Liver (tissue), 9 donors: Measurements from ENCODE around the gene DYNLL2. TPM values are rescaled to one million over a fixed set of nuclear protein-coding genes. Genes with fewer than 3 reads are reported as not detected.
A peak's percentile ranks its signal among the peaks of the same experiment; 100 is the strongest.

Experiments
- DNase-seq: peaks from one replicate; pipeline ENCODE4 v3.0.0-alpha.2; 2017; ENCODE audit warnings: low spot score
- H3K27ac ChIP-seq, 2 donors: one replicate each; pipeline ENCODE4 v1.7.0; 2013; ENCODE audit warnings: inconsistent platforms in 2 of 2, low read length in 2 of 2, control low read depth in 1 of 2, low read depth in 1 of 2, mild to moderate bottlenecking in 1 of 2
- H3K27me3 ChIP-seq, 4 donors: one replicate each; pipeline versions ENCODE4 v1.6.1 to v1.7.0; 2013; ENCODE audit warnings: low read length in 3 of 4, inconsistent platforms in 1 of 4, mild to moderate bottlenecking in 1 of 4, moderate library complexity in 1 of 4; ENCODE audit not compliant: control insufficient read depth in 4 of 4, insufficient read depth in 4 of 4
- H3K36me3 ChIP-seq, 4 donors: one replicate each; pipeline versions ENCODE4 v1.6.1 to v1.7.0; 2013; ENCODE audit warnings: low read length in 3 of 4, mild to moderate bottlenecking in 3 of 4, low read depth in 1 of 4, moderate library complexity in 1 of 4; ENCODE audit not compliant: control insufficient read depth in 4 of 4, insufficient read depth in 3 of 4
- H3K4me1 ChIP-seq, 4 donors: one replicate each; pipeline versions ENCODE4 v1.6.1 to v1.7.0; 2013; ENCODE audit warnings: low read length in 3 of 4, mild to moderate bottlenecking in 3 of 4, moderate library complexity in 1 of 4; ENCODE audit not compliant: control insufficient read depth in 4 of 4, insufficient read depth in 4 of 4
- H3K4me3 ChIP-seq, 3 donors: one replicate each; pipeline versions ENCODE4 v1.6.1 to v1.7.0; 2013; ENCODE audit warnings: low read length in 3 of 3, control low read depth in 1 of 3, low read depth in 1 of 3, mild to moderate bottlenecking in 1 of 3
- H3K9ac ChIP-seq, 2 donors: one replicate each; pipeline ENCODE4 v1.7.0; 2013; ENCODE audit warnings: low read length in 2 of 2, mild to moderate bottlenecking in 2 of 2, moderate library complexity in 2 of 2, control low read depth in 1 of 2, low read depth in 1 of 2
- H3K9me3 ChIP-seq, 4 donors: one replicate each; pipeline versions ENCODE4 v1.6.1 to v1.7.0; 2013; ENCODE audit warnings: low read length in 3 of 4; ENCODE audit not compliant: control insufficient read depth in 4 of 4
- ATF3 ChIP-seq: IDR thresholded peaks from 2 replicates; pipeline ENCODE4 v1.6.1; 2016; ENCODE audit warnings: antibody characterized with exemption
- FOXA1 ChIP-seq: IDR thresholded peaks from 2 replicates; pipeline ENCODE4 v1.6.1; 2016; ENCODE audit warnings: antibody characterized with exemption
- FOXA2 ChIP-seq: IDR thresholded peaks from 2 replicates; pipeline ENCODE4 v1.6.1; 2016; ENCODE audit warnings: antibody characterized with exemption
- HNF4A ChIP-seq, 2 donors: conservative IDR thresholded peaks; 2 replicates each; pipeline ENCODE4 v1.6.1; 2016; ENCODE audit warnings: antibody characterized with exemption in 2 of 2, mild to moderate bottlenecking in 2 of 2
- RAD21 ChIP-seq, 2 donors: IDR thresholded peaks; 2 replicates each; pipeline ENCODE4 v1.6.1; 2016; ENCODE audit warnings: antibody characterized with exemption in 2 of 2, mild to moderate bottlenecking in 2 of 2
- RXRA ChIP-seq, 2 donors: IDR thresholded peaks; 2 replicates each; pipeline ENCODE4 v1.6.1; 2017 to 2018; ENCODE audit warnings: antibody characterized with exemption in 2 of 2, mild to moderate bottlenecking in 1 of 2
- SP1 ChIP-seq: IDR thresholded peaks from 2 replicates; pipeline ENCODE4 v1.6.1; 2018; ENCODE audit warnings: antibody characterized with exemption, mild to moderate bottlenecking
- TAF1 ChIP-seq: conservative IDR thresholded peaks from 2 replicates; pipeline ENCODE4 v1.6.1; 2016; ENCODE audit warnings: antibody characterized with exemption, mild to moderate bottlenecking
- WGBS: extraction: QIAGEN DNeasy Blood & Tissue Kit; methylation state at CpG from one replicate; pipeline ENCODE4 v1.1.7; 2013; 5-methylcytosine and 5-hydroxymethylcytosine counted together
- polyA plus RNA-seq, 2 donors: library from polyadenylated mRNA; stranded (reverse) in 1 of 2; unstranded in 1 of 2; fragments of 200-250 nt in 1 of 2; fragments of >200 nt in 1 of 2; fragmentation: Nextera tagmentation in 1 of 2; extraction: Ambion mirVana in 1 of 2; gene quantifications; one replicate each; pipeline versions ENCODE4 v1.2.1 to v1.2.3, GENCODE V29; 2013 to 2015
- total RNA-seq, 2 donors: library from RNA; depleted of rRNA; stranded (reverse); fragments of >200 nt; gene quantifications; one replicate each; pipeline ENCODE4 v1.2.3, GENCODE V29; 2014
- TF ChIP-seq, protein P1 (sequence below): IDR thresholded peaks from 2 replicates; pipeline ENCODE4 v1.6.1; 2016; ENCODE audit warnings: antibody characterized with exemption
- TF ChIP-seq, protein P2 (sequence below): IDR thresholded peaks from 2 replicates; pipeline ENCODE4 v1.6.1; 2016; ENCODE audit warnings: antibody characterized with exemption, mild to moderate bottlenecking
- TF ChIP-seq, protein P3 (sequence below): fragments of 150-350 bp; IDR thresholded peaks from 2 replicates; pipeline ENCODE4 v1.5.1; 2017; ENCODE audit warnings: improper control_type of control experiment, low read depth, low read length; ENCODE audit not compliant: missing input control
- TF ChIP-seq, protein P4 (sequence below): IDR thresholded peaks from 2 replicates; pipeline ENCODE4 v1.6.1; 2016; ENCODE audit warnings: antibody characterized with exemption
- donor health status: healthy.
- donor health status: healthy.
- donor health status: healthy.
- donor health status: healthy.
- donor health status: healthy.

The DYNLL2 gene
- total and polyA plus RNA-seq, 4 donors, result 3.2 to 22.1 (median 14.1) TPM

DNA sequence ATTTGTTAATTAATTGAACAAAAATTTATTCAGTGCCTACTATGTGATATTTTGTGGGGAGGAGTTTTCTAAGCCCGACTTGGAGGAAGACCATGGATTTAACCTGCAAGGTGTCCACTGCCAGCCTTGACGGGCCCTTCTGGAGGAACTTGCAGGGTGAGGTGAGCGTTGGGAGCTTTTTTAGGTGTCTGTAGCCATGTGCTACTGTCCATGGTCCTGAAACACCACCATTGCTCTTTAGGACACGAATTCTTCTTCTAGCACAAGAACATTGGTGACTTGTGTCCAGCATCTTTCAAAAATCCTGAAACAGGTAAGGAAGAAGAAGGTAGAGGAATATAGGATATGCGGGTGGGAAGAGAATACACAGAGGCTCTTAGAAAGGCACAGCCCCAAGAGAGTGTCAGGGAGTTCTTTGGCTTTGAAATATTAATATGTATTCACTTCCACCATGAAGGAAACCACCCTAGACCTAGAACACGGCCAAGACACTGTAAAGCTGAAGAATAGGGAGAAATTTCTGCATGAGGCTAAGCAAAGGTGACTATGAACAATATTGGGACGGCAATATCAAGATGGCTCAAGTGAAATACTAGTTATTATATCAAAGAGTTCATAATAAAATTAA, 37.1 kb downstream of the DYNLL2 start:
- DNase-seq, result peak; percentile 39
- Histone ChIP-seq H3K4me1 (no peaks in the 10 kb centered on the region), H3K4me3 (no peak overlapping the region), H3K9me3 (no peaks in the 10 kb centered on the region), H3K27me3 (peaks cover 0 to 4% (median under 1%) of the 10 kb centered on the region in 4 donors), H3K27ac (no peak overlapping the region), H3K9ac (no peak overlapping the region), H3K36me3 (no peaks in the 10 kb centered on the region)
- 21% methylated on average over 7 of the region's 7 CpGs for WGBS
- TF ChIP-seq, protein P1, sequence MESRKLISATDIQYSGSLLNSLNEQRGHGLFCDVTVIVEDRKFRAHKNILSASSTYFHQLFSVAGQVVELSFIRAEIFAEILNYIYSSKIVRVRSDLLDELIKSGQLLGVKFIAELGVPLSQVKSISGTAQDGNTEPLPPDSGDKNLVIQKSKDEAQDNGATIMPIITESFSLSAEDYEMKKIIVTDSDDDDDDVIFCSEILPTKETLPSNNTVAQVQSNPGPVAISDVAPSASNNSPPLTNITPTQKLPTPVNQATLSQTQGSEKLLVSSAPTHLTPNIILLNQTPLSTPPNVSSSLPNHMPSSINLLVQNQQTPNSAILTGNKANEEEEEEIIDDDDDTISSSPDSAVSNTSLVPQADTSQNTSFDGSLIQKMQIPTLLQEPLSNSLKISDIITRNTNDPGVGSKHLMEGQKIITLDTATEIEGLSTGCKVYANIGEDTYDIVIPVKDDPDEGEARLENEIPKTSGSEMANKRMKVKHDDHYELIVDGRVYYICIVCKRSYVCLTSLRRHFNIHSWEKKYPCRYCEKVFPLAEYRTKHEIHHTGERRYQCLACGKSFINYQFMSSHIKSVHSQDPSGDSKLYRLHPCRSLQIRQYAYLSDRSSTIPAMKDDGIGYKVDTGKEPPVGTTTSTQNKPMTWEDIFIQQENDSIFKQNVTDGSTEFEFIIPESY, result no peak
- TF ChIP-seq SP1, result no peak
- TF ChIP-seq FOXA2, result no peak
- TF ChIP-seq, protein P2, sequence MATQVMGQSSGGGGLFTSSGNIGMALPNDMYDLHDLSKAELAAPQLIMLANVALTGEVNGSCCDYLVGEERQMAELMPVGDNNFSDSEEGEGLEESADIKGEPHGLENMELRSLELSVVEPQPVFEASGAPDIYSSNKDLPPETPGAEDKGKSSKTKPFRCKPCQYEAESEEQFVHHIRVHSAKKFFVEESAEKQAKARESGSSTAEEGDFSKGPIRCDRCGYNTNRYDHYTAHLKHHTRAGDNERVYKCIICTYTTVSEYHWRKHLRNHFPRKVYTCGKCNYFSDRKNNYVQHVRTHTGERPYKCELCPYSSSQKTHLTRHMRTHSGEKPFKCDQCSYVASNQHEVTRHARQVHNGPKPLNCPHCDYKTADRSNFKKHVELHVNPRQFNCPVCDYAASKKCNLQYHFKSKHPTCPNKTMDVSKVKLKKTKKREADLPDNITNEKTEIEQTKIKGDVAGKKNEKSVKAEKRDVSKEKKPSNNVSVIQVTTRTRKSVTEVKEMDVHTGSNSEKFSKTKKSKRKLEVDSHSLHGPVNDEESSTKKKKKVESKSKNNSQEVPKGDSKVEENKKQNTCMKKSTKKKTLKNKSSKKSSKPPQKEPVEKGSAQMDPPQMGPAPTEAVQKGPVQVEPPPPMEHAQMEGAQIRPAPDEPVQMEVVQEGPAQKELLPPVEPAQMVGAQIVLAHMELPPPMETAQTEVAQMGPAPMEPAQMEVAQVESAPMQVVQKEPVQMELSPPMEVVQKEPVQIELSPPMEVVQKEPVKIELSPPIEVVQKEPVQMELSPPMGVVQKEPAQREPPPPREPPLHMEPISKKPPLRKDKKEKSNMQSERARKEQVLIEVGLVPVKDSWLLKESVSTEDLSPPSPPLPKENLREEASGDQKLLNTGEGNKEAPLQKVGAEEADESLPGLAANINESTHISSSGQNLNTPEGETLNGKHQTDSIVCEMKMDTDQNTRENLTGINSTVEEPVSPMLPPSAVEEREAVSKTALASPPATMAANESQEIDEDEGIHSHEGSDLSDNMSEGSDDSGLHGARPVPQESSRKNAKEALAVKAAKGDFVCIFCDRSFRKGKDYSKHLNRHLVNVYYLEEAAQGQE, result peak; percentile 100

DNA sequence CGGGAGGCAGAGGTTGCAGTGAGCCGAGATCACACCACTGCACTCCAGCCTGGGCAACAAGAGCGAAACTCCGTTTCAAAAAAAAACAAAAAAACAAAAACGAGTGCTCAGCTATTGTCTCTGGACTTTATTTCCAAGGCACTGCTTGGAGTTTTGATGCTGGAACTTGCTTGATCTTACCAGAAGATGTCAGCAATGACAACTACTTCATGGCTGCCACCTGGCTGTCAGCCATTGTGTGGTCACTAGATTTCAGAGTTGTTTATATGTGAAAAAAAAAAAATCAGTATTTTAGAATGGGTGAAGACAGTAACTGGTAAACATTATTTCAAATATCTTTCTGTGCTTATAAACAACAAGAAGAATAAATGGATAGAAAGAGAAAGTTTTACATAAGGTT, 38.7 kb downstream of the DYNLL2 start:
- Histone ChIP-seq H3K9ac (no peak overlapping the region), H3K36me3 (no peaks in the 10 kb centered on the region), H3K27me3 (peaks cover 0 to under 1% (median 0%) of the 10 kb centered on the region in 4 donors), H3K9me3 (no peaks in the 10 kb centered on the region), H3K27ac (no peak overlapping the region), H3K4me3 (no peak overlapping the region), H3K4me1 (no peaks in the 10 kb centered on the region)
- no peak for TF ChIP-seq TAF1
- TF ChIP-seq RXRA (IDR thresholded peaks at IDR 0.05), result no peak
- TF ChIP-seq RAD21 (IDR thresholded peaks at IDR 0.05), result peak; percentile 12 to 30
- no peak for TF ChIP-seq FOXA2
- TF ChIP-seq, protein P3, sequence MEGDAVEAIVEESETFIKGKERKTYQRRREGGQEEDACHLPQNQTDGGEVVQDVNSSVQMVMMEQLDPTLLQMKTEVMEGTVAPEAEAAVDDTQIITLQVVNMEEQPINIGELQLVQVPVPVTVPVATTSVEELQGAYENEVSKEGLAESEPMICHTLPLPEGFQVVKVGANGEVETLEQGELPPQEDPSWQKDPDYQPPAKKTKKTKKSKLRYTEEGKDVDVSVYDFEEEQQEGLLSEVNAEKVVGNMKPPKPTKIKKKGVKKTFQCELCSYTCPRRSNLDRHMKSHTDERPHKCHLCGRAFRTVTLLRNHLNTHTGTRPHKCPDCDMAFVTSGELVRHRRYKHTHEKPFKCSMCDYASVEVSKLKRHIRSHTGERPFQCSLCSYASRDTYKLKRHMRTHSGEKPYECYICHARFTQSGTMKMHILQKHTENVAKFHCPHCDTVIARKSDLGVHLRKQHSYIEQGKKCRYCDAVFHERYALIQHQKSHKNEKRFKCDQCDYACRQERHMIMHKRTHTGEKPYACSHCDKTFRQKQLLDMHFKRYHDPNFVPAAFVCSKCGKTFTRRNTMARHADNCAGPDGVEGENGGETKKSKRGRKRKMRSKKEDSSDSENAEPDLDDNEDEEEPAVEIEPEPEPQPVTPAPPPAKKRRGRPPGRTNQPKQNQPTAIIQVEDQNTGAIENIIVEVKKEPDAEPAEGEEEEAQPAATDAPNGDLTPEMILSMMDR, result peak; percentile 19
- 39% methylated on average over 5 of the region's 5 CpGs for WGBS
- no peak for DNase-seq

DNA sequence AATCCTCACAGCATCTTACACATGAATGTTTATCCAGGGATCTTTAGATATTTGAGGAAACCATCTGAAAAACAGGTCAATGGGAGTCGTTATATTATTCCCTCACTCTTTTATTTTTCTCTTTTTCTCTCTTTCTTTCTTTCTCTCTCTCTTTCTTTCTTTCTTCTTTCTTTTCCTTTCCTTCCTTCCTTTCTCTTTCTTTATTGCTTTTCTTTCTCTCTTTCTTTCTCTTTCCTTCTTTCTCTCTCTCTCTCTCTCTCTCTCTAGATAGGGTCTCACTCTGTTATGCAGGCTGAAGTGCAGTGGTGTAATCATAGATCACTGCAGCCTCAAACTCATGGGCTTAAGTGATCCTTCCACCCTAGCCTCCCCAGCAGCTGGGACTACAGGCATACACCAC, 44.6 kb downstream of the DYNLL2 start:
- Histone ChIP-seq H3K27me3 (peaks cover 0 to 5% (median 0%) of the 10 kb centered on the region in 4 donors), H3K36me3 (no peaks in the 10 kb centered on the region), H3K4me1 (no peaks in the 10 kb centered on the region), H3K9ac (no peak overlapping the region), H3K27ac (no peak overlapping the region), H3K9me3 (no peaks in the 10 kb centered on the region), H3K4me3 (no peak overlapping the region)
- 34% methylated on average over 1 of the region's 1 CpG for WGBS
- no peak for DNase-seq
- TF ChIP-seq, protein P4, sequence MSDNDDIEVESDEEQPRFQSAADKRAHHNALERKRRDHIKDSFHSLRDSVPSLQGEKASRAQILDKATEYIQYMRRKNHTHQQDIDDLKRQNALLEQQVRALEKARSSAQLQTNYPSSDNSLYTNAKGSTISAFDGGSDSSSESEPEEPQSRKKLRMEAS, result no peak
- TF ChIP-seq TAF1, result no peak
- TF ChIP-seq FOXA1, result no peak
- TF ChIP-seq, protein P2, result no peak
- no peak for TF ChIP-seq FOXA2
- TF ChIP-seq RXRA (IDR thresholded peaks at IDR 0.05), result no peak
- no peak for TF ChIP-seq ATF3
- no peak for TF ChIP-seq HNF4A (conservative IDR thresholded peaks at IDR 0.05)
